MM.1S (cell line): Measurements from ENCODE around the gene ENPP1.
A peak's percentile ranks its signal among the peaks of the same experiment; 100 is the strongest.

ENCODE experiments used
- DNase-seq: peaks from one replicate; pipeline ENCODE4 v3.0.0-alpha.2; 2015
- H2AFZ ChIP-seq: fragments of 300-600 bp; sonication (generic); 2 replicates; pipeline ENCODE4 v1.6.0; 2016; ENCODE audit warnings: antibody characterized with exemption, low read length
- H3F3A ChIP-seq: fragments of 300-600 bp; sonication (generic); 2 replicates; pipeline ENCODE4 v1.6.1; 2016; ENCODE audit warnings: mild to moderate bottlenecking, antibody characterized with exemption, low read length, moderate library complexity, mixed read lengths; ENCODE audit not compliant: insufficient read depth
- H3K27ac ChIP-seq: fragments of 300-600 bp; sonication (generic); 2 replicates; pipeline ENCODE4 v1.5.1; 2016; ENCODE audit warnings: mild to moderate bottlenecking, low read length
- H3K27me3 ChIP-seq: fragments of 300-600 bp; sonication (generic); replicated peaks from 2 replicates; pipeline ENCODE4 v1.6.0; 2016; ENCODE audit warnings: low read length; ENCODE audit not compliant: insufficient read depth
- H3K36me3 ChIP-seq: fragments of 300-600 bp; sonication (generic); replicated peaks from 2 replicates; pipeline ENCODE4 v1.6.1; 2016; ENCODE audit warnings: mild to moderate bottlenecking, low read length, mixed read lengths; ENCODE audit not compliant: insufficient read depth
- H3K4me1 ChIP-seq: fragments of 300-600 bp; sonication (generic); 2 replicates; pipeline ENCODE4 v1.6.1; 2016; ENCODE audit warnings: low read length, mixed read lengths
- H3K4me2 ChIP-seq: fragments of 300-600 bp; sonication (generic); 2 replicates; pipeline ENCODE4 v1.6.0; 2016; ENCODE audit warnings: low read depth, low read length
- H3K4me3 ChIP-seq: fragments of 300-600 bp; sonication (generic); 2 replicates; pipeline ENCODE4 v1.5.1; 2016; ENCODE audit warnings: low read length, mixed read lengths
- H3K79me2 ChIP-seq: fragments of 300-600 bp; sonication (generic); 2 replicates; pipeline ENCODE4 v1.6.1; 2016; ENCODE audit warnings: mixed run types, low read length, mixed read lengths
- H3K9ac ChIP-seq: fragments of 300-600 bp; sonication (generic); 2 replicates; pipeline ENCODE4 v1.6.1; 2016; ENCODE audit warnings: low read length, mixed read lengths
- H3K9me2 ChIP-seq: fragments of 300-600 bp; sonication (generic); replicated peaks from 2 replicates; pipeline ENCODE4 v1.6.1; 2016; ENCODE audit warnings: mild to moderate bottlenecking, low read length, mixed read lengths; ENCODE audit not compliant: insufficient read depth
- H3K9me3 ChIP-seq: fragments of 300-600 bp; sonication (generic); replicated peaks from 2 replicates; pipeline ENCODE4 v1.6.1; 2016; ENCODE audit warnings: mild to moderate bottlenecking, low read length, mixed read lengths; ENCODE audit not compliant: insufficient read depth
- H4K20me1 ChIP-seq: fragments of 300-600 bp; sonication (generic); 2 replicates; pipeline ENCODE4 v1.6.1; 2016; ENCODE audit warnings: mild to moderate bottlenecking, low read length, moderate library complexity, mixed read lengths; ENCODE audit not compliant: insufficient read depth
- EZH2 ChIP-seq: fragments of 300-600 bp; sonication (generic); optimal IDR thresholded peaks from 2 replicates; pipeline ENCODE3; 2017; ENCODE audit warnings: low read depth, mild to moderate bottlenecking, antibody characterized with exemption, low read length, mixed read lengths
- EZH2phosphoT487 ChIP-seq: fragments of 300-600 bp; sonication (generic); IDR thresholded peaks from 2 replicates; pipeline ENCODE4 v1.6.1; 2018; ENCODE audit warnings: antibody characterized with exemption, low read length
- TF ChIP-seq, protein P1 (sequence below): fragments of 300-600 bp; sonication (generic); IDR thresholded peaks from 2 replicates; pipeline ENCODE4 v1.5.1; 2016; ENCODE audit warnings: antibody characterized with exemption, low read length, mixed read lengths

Gene ENPP1

DNA sequence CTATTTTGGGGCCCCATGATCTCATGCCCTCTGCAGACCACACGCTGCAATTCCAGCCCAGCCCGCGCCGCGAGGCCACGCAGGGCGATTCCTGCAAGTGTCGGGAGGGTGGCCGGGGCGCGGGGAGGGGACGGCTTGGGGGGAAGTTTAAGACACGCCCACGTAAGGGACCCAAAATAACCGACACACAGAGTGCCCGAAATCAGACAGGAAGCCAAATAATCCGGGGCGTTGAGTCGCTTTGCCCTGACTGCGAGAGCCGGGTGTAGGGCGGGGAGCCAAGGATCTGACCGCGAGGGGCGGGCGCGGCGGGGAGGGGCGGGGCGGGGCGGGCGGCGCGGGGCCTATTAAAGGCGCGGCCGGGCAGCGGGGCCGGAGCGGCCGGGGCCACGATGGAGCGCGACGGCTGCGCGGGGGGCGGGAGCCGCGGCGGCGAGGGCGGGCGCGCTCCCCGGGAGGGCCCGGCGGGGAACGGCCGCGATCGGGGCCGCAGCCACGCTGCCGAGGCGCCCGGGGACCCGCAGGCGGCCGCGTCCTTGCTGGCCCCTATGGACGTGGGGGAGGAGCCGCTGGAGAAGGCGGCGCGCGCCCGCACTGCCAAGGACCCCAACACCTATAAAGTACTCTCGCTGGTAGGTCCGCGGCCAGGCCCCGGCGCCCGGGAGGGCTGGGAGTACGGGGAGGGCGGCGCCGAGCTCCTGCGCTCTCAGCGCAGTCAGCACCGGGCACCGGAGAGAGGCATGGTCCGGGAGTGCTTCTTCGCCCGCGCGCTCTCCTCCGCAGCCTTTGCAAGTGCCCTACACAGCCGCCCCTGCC is at the start of gene ENPP1:
TSS of gene ENPP1 (plus strand) at position 377 of the 816 bp plus-strand sequence. CDS start at position 393, 16 bp downstream.
- peak within 1 kb of the TSS; percentile 55; the same call in 1 of the 2 replicates for H3K27ac ChIP-seq
- peak within 1 kb of the TSS; percentile 67 for H3K4me2 ChIP-seq
- peak within 1 kb of the TSS; percentile 70 for H3K4me3 ChIP-seq
- H3K9ac ChIP-seq, result peak within 1 kb of the TSS; percentile 41; the same call in 1 of the 2 replicates
- peak within 1 kb of the TSS; percentile 68 for H2AFZ ChIP-seq
- peaks cover 6% of the 10 kb centered on the region; the same call in 1 of the 2 replicates for H3K4me1 ChIP-seq
- peak; percentile 91 for DNase-seq
- H3K79me2 ChIP-seq, result no peaks in the 10 kb centered on the region
- no peaks in the 10 kb centered on the region for H3K9me3 ChIP-seq
- TF ChIP-seq EZH2 (no peak), EZH2phosphoT487 (no peak)
- TF ChIP-seq, protein P1, sequence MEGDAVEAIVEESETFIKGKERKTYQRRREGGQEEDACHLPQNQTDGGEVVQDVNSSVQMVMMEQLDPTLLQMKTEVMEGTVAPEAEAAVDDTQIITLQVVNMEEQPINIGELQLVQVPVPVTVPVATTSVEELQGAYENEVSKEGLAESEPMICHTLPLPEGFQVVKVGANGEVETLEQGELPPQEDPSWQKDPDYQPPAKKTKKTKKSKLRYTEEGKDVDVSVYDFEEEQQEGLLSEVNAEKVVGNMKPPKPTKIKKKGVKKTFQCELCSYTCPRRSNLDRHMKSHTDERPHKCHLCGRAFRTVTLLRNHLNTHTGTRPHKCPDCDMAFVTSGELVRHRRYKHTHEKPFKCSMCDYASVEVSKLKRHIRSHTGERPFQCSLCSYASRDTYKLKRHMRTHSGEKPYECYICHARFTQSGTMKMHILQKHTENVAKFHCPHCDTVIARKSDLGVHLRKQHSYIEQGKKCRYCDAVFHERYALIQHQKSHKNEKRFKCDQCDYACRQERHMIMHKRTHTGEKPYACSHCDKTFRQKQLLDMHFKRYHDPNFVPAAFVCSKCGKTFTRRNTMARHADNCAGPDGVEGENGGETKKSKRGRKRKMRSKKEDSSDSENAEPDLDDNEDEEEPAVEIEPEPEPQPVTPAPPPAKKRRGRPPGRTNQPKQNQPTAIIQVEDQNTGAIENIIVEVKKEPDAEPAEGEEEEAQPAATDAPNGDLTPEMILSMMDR, result peak; percentile 47
- H3K9me2 ChIP-seq, result no peaks in the 10 kb centered on the region
- H3F3A ChIP-seq, result peaks cover 6% of the 10 kb centered on the region; the same call in 1 of the 2 replicates
- no peaks in the 10 kb centered on the region for H4K20me1 ChIP-seq
- no peaks in the 10 kb centered on the region for H3K27me3 ChIP-seq
- no peaks in the 10 kb centered on the region for H3K36me3 ChIP-seq

DNA sequence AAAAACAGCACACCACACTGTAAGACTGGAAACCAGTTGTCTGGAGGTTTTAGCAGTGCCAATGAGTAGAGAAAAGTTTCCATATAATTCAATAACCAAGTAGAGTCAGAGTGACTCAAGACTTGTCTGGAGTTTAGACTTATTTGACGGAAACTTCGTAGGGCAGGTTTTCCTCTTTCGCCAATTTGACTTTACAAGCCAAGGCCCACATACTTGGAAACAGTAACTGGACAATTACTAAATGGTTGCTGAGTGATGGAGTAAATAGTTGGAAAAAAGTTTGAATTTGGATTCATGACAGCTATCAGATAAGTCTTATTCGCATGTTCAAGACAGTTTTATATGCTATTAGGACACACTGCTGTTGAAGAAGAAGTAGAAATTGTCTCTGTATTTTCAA is 48.9 kb upstream of the ENPP1 start:
- Histone ChIP-seq H4K20me1 (no peaks in the 10 kb centered on the region), H2AFZ (no peak overlapping the region), H3K4me2 (no peak overlapping the region), H3K9ac (no peak overlapping the region), H3K4me1 (no peaks in the 10 kb centered on the region), H3K27ac (no peak overlapping the region), H3F3A (no peaks in the 10 kb centered on the region), H3K27me3 (no peaks in the 10 kb centered on the region), H3K9me2 (no peaks in the 10 kb centered on the region), H3K4me3 (no peak overlapping the region), H3K36me3 (no peaks in the 10 kb centered on the region), H3K9me3 (no peaks in the 10 kb centered on the region), H3K79me2 (no peaks in the 10 kb centered on the region)
- TF ChIP-seq EZH2, result no peak
- DNase-seq, result no peak

DNA sequence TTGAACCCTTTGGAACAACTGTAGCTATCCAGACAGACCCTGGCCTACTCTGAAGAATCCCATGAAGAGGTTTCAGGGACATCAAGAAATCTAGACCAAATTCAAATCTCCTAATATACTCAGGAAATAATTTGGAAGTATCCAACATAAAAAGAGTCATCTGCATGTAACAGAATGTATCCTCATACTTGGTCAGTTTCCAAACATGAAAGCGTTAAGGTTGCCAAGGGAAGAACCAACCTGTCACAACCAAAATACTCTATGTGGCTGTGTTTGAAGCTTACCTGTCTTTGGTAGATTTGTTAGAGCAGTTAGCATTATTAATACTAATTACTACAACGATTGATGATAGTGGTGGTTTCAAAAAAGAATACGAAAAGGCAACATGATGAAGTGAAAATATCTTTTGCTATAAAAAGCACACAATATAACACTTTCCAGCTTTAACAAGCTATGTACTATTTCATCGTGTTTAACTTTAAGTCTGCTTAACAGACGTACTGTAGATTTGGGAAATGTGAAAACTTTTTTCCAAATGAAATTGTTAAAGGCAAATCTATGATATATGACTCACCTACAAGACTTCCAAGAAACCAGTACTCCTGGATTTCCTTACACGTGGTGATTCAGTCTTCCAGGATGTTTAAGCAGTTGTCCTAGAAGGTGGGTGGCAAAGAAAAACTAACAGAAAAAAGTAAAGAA is 46.6 kb upstream of the ENPP1 start:
- H3K9ac ChIP-seq, result no peak overlapping the region
- no peak for DNase-seq
- H3K9me2 ChIP-seq, result no peaks in the 10 kb centered on the region
- no peak overlapping the region for H2AFZ ChIP-seq
- H3F3A ChIP-seq, result no peaks in the 10 kb centered on the region
- no peaks in the 10 kb centered on the region for H3K27me3 ChIP-seq
- H3K4me3 ChIP-seq, result no peak overlapping the region
- no peaks in the 10 kb centered on the region for H3K36me3 ChIP-seq
- H3K4me1 ChIP-seq, result no peaks in the 10 kb centered on the region
- no peaks in the 10 kb centered on the region for H3K9me3 ChIP-seq
- H3K4me2 ChIP-seq, result no peak overlapping the region
- no peak overlapping the region for H3K27ac ChIP-seq
- H4K20me1 ChIP-seq, result no peaks in the 10 kb centered on the region
- H3K79me2 ChIP-seq, result no peaks in the 10 kb centered on the region
- TF ChIP-seq EZH2phosphoT487, result no peak
- no peak for TF ChIP-seq EZH2
- TF ChIP-seq, protein P1, result no peak
